Glutamatergic neuron (in vitro differentiated cells): ENCODE measurements around the gene GPR37L1. TPM values are rescaled to one million over a fixed set of nuclear protein-coding genes. Genes with fewer than 3 reads are reported as not detected.
"Not testable (repeated sequence)": the region's sequence is repeated elsewhere in the genome, so short reads cannot be mapped to it uniquely, and the experiment has no call there.

Source experiments
- DNase-seq: peaks from one replicate; pipeline ENCODE4 v3.0.0; 2022
- H3K27ac Mint-ChIP-seq: one replicate; pipeline ENCODE4 v1.8.0; 2020; ENCODE audit warnings: mild to moderate bottlenecking, mixed read lengths, inconsistent platforms; ENCODE audit not compliant: unreplicated experiment
- H3K27me3 Mint-ChIP-seq: one replicate; pipeline ENCODE4 v1.8.0; 2020; ENCODE audit warnings: mild to moderate bottlenecking, moderate library complexity, mixed read lengths, inconsistent platforms; ENCODE audit not compliant: unreplicated experiment
- H3K36me3 Mint-ChIP-seq: one replicate; pipeline ENCODE4 v1.8.0; 2020; ENCODE audit warnings: mild to moderate bottlenecking, mixed read lengths, inconsistent platforms; ENCODE audit not compliant: unreplicated experiment
- H3K4me1 Mint-ChIP-seq: one replicate; pipeline ENCODE4 v1.8.0; 2020; ENCODE audit warnings: mild to moderate bottlenecking, low read depth, mixed read lengths, inconsistent platforms; ENCODE audit not compliant: unreplicated experiment
- H3K4me3 Mint-ChIP-seq: one replicate; pipeline ENCODE4 v1.8.0; 2020; ENCODE audit warnings: mild to moderate bottlenecking, mixed read lengths, inconsistent platforms; ENCODE audit not compliant: unreplicated experiment
- H3K9me3 Mint-ChIP-seq: one replicate; pipeline ENCODE4 v1.8.0; 2020; ENCODE audit warnings: mild to moderate bottlenecking, moderate library complexity, mixed read lengths, inconsistent platforms; ENCODE audit not compliant: unreplicated experiment
- total RNA-seq: library from RNA; stranded (reverse); fragmentation: NEBNext Ultra II Directional; extraction: Animal tissue kit (Norgen Biotek cat#: 25700); gene quantifications from one replicate; pipeline ENCODE4 v1.2.1, GENCODE V29; 2021; ENCODE audit not compliant: unreplicated experiment
- TF ChIP-seq, protein P1 (sequence below): fragments of 200-600 bp; sonication (generic); IDR thresholded peaks from one replicate; pipeline ENCODE4 v1.5.0; 2021; ENCODE audit not compliant: partially characterized antibody, unreplicated experiment

Gene GPR37L1
- total RNA-seq, 1 donor from 2014 or later, result not detected

DNA sequence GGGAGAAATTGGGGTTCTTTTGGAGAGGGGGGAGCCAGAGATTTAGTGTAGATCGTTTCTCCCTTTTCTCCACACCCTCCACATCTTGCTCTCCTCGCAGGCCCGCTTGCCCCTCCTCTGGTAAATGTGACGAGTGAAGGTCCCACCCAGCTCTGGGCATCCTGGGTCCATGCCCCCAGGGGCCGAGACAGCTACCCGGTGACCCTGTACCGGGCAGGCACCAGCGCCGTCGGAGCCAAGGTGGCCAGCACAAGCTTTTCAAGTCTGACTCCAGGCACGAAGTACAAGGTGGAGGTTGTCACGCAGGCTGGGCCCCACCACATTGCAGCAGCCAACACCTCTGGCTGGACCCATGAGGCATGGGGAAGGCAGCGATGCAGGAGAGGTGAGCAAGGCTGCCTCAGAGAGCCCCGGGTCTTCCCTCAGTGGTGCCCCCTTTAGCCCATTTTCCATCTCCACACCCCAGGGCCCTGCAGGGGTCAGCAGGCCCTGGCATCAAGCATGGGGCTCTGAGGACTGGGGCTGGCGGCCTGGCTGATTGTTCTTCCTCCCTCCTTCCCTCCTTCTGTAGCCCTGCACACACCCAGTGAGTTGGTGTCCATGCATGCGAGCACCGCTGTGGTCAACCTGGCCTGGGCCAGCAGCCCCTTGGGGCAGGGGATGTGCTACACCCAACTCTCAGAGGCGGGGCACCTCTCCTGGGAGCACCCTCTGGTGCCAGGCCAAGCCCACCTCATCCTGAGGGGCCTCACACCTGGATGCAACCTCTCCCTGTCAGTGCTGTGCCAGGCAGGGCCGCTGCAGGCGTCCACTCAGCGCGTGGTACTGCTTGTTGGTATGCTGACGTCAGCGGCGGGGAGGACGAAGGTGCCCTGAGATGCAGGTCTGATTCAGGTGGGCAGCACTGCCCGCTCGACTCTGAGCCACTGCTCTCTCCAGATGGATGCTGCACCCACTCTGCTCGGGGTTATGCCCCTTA lies 54.5 kb downstream of the GPR37L1 start:
- DNase-seq, result no peak
- H3K9me3 Mint-ChIP-seq, result peaks cover 6% of the 10 kb centered on the region
- TF ChIP-seq, protein P1, sequence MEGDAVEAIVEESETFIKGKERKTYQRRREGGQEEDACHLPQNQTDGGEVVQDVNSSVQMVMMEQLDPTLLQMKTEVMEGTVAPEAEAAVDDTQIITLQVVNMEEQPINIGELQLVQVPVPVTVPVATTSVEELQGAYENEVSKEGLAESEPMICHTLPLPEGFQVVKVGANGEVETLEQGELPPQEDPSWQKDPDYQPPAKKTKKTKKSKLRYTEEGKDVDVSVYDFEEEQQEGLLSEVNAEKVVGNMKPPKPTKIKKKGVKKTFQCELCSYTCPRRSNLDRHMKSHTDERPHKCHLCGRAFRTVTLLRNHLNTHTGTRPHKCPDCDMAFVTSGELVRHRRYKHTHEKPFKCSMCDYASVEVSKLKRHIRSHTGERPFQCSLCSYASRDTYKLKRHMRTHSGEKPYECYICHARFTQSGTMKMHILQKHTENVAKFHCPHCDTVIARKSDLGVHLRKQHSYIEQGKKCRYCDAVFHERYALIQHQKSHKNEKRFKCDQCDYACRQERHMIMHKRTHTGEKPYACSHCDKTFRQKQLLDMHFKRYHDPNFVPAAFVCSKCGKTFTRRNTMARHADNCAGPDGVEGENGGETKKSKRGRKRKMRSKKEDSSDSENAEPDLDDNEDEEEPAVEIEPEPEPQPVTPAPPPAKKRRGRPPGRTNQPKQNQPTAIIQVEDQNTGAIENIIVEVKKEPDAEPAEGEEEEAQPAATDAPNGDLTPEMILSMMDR, result no peak
- no peak overlapping the region for H3K27ac Mint-ChIP-seq
- H3K27me3 Mint-ChIP-seq, result peaks cover 3% of the 10 kb centered on the region
- H3K36me3 Mint-ChIP-seq, result no peaks in the 10 kb centered on the region
- H3K4me1 Mint-ChIP-seq, result no peaks in the 10 kb centered on the region
- H3K4me3 Mint-ChIP-seq, result no peak overlapping the region

DNA sequence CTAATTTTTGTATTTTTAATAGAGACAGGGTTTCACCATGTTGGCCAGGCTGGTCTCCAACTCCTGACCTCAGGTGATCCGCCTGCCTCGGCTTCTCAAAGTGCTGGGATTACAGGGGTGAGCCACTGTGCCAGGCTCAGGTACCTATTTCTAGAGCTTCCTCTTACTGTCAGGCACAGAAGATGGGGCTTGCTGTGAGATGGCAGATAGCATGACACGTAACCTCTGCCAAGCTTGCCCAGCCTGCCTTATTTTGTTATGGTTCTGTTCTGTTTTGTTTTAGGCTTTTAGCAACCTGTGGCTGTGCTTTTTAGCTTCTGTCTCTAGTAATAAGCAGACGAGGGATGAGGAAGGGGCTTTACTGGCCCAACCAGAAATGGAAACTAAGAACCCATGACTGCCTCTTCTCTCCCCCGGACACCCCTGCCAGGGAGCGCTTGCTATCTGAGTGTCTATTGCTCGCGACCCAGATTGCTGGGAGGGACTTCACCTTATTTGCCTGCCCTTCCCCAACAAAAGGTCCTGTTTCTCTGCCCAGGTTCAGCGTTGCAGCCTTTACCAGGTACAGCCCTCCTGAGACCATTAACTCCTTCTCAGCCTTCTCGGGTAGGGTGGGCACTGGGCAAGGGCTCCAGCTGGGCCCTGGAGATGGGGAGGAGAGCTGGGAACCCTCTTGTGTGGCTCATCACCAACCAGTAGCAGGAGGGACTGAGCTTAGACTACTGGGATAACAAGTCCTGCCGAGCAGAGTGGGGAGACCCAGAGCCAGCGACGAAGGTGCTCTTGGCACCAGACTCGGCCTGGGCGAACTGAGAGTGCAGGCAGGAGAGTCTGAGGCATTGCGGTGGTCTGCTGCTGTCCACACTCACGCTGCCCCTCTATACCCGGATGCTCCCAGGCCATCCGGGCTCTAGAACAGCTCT lies 57.4 kb downstream of the GPR37L1 start:
- no peak overlapping the region for H3K27ac Mint-ChIP-seq
- TF ChIP-seq, protein P1, result no peak
- H3K27me3 Mint-ChIP-seq, result peaks cover 9% of the 10 kb centered on the region
- no peak for DNase-seq
- no peaks in the 10 kb centered on the region for H3K36me3 Mint-ChIP-seq
- peaks cover 6% of the 10 kb centered on the region for H3K9me3 Mint-ChIP-seq
- no peaks in the 10 kb centered on the region for H3K4me1 Mint-ChIP-seq
- no peak overlapping the region for H3K4me3 Mint-ChIP-seq

DNA sequence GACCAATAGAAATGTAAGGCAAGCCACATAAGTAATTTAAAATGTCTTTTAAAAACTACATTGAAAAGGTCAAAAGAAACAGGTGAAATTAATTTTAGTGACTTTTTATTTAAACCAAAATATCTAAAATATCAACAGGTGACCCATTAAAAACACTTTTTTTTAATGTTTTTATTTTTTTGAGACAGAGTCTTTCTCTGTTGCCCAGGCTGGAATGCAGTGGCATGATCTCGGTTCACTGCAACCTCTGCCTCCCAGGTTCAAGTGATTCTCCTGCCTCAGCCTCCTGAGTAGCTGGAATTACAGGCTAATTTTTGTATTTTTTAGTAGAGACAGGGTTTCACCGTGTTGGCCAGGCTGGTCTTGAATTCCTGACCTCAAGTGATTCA lies 58.0 kb downstream of the GPR37L1 start:
- not testable (repeated sequence) for H3K4me1 Mint-ChIP-seq

DNA sequence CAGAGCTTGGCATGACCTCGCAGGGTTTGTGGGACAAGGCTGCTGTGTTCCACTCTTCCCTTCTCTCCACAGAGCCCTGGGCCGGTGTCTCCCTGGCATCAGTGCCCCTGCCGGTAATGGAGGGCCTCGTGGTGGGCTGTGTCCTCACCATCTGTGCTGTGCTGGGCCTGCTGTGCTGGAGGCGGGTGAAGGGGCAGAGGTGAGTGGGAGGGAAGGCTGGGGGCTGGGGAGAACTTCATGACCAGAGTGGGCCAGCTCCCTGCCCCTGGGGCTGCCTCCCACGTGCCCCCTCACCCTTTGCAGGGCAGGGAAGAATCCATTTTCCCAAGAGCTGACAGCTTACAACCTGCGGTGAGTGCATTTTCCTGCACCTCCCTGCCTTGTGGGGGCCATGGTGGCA lies 58.9 kb downstream of the GPR37L1 start:
- no peaks in the 10 kb centered on the region for H3K36me3 Mint-ChIP-seq
- H3K27ac Mint-ChIP-seq, result no peak overlapping the region

More for the DNA sequence above, 58.0 kb downstream of the GPR37L1 start:
- H3K36me3 Mint-ChIP-seq, H3K9me3 Mint-ChIP-seq, H3K4me3 Mint-ChIP-seq, H3K27ac Mint-ChIP-seq, H3K27me3 Mint-ChIP-seq, DNase-seq: not testable (repeated sequence)

More for the DNA sequence above, 58.9 kb downstream of the GPR37L1 start:
- DNase-seq, result no peak
- TF ChIP-seq, protein P1, result no peak
- H3K4me3 Mint-ChIP-seq, result no peak overlapping the region
- no peaks in the 10 kb centered on the region for H3K4me1 Mint-ChIP-seq
- peaks cover 9% of the 10 kb centered on the region for H3K27me3 Mint-ChIP-seq
- H3K9me3 Mint-ChIP-seq, result peaks cover 8% of the 10 kb centered on the region
